Activated CD8-positive, alpha-beta memory T cell treated with anti-CD3 and anti-CD28 coated beads, Interleukin-2, amount 10 ng/mL, durations not matched to agents 7 days and 5 days (primary cell): ENCODE results near the gene SLC38A11. TPM values are rescaled to one million over a fixed set of nuclear protein-coding genes. Genes with fewer than 3 reads are reported as not detected.

ENCODE experiments used
- ATAC-seq: fragments of 150-1000 bp; cut with Tn5 transposase; one replicate; pipeline ENCODE4 v1.10.0; 2021; ENCODE audit warnings: moderate library complexity
- CTCF ChIA-PET: fragments of 350-600 bp; sonication (Branson Sonifier 250); formaldehyde crosslinking; loops from one replicate; lab custom pipeline; 2021; ENCODE audit warnings: antibody characterized with exemption; lab: Charles Lee
- DNase-seq: peaks from one replicate; pipeline ENCODE4 v3.0.0-alpha.2; 2020
- H3K27ac Mint-ChIP-seq: one replicate; pipeline ENCODE4 v1.8.0; 2021; ENCODE audit warnings: mild to moderate bottlenecking, mixed read lengths
- H3K27me3 Mint-ChIP-seq: one replicate; pipeline ENCODE4 v1.8.0; 2021; ENCODE audit warnings: mixed read lengths
- H3K36me3 Mint-ChIP-seq: one replicate; pipeline ENCODE4 v1.8.0; 2021; ENCODE audit warnings: mild to moderate bottlenecking, mixed read lengths
- H3K4me1 Mint-ChIP-seq: one replicate; pipeline ENCODE4 v1.8.0; 2021; ENCODE audit warnings: mixed read lengths
- H3K4me3 Mint-ChIP-seq: one replicate; pipeline ENCODE4 v1.8.0; 2021; ENCODE audit warnings: mild to moderate bottlenecking, moderate library complexity, mixed read lengths
- H3K9me3 Mint-ChIP-seq: one replicate; pipeline ENCODE4 v1.8.0; 2022; ENCODE audit warnings: low read depth, mixed read lengths
- total RNA-seq, 2 experiments: library from RNA; stranded (reverse); gene quantifications; one replicate each; pipeline ENCODE4 v1.2.3, GENCODE V29; 2021

SLC38A11 gene
- total RNA-seq, 2 experiments from 2014 or later = not detected

DNA sequence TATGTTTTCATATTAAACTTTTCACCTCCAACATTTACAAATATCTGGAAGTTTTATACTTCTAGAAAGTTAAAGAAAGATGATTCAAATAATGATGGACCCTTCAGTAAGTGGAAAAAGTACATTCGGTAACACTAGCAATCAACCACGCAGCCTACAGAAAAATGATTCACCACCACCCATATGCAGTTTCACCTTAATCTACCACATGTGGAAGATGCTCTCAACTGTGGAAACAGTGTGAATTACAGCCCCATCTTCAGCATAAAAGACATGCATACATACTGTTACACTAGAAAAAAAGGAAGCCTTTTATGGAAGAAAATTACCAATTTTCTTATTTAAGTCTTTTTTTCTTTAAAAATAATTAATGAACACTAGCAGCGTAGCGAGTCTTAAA lies 1.1 kb downstream of the SLC38A11 start:
- CTCF ChIA-PET = no interaction called here
- Mint-ChIP-seq H3K27me3 (peaks cover 15% of the 10 kb centered on the region), H3K4me1 (no peaks in the 10 kb centered on the region), H3K36me3 (no peaks in the 10 kb centered on the region), H3K4me3 (no peak overlapping the region), H3K9me3 (no peaks in the 10 kb centered on the region), H3K27ac (no peak overlapping the region)
- no peak for ATAC-seq
- no peak for DNase-seq

DNA sequence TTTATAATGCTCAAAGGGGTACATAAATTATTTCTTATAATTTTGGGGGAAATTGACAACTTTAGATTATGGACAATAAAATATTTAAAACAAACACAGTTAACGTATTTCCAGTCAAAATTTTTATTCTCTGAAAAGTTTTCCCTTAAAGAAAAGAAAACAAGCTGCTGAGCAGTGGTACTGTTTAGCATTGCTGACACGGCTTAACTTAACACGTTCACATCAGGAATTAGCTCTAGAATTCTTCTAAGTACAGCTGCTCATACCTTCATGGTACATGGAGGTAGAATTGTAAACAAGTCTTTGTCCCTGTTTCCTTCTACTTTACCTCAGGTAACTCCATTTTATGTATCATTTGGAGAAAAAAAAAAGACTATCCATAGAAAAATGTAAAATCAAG lies 2.0 kb downstream of the SLC38A11 start:
- Mint-ChIP-seq H3K4me1 (no peaks in the 10 kb centered on the region), H3K27me3 (peaks cover 15% of the 10 kb centered on the region), H3K9me3 (no peaks in the 10 kb centered on the region), H3K4me3 (no peak overlapping the region), H3K27ac (no peak overlapping the region), H3K36me3 (no peaks in the 10 kb centered on the region)
- ATAC-seq (no peak), DNase-seq (no peak)
- CTCF ChIA-PET = interaction anchor here (0.6 kb wide), 1 partner anchor 9 kb away, joined by 3 read pairs; no protein-coding TSS in a partner anchor

DNA sequence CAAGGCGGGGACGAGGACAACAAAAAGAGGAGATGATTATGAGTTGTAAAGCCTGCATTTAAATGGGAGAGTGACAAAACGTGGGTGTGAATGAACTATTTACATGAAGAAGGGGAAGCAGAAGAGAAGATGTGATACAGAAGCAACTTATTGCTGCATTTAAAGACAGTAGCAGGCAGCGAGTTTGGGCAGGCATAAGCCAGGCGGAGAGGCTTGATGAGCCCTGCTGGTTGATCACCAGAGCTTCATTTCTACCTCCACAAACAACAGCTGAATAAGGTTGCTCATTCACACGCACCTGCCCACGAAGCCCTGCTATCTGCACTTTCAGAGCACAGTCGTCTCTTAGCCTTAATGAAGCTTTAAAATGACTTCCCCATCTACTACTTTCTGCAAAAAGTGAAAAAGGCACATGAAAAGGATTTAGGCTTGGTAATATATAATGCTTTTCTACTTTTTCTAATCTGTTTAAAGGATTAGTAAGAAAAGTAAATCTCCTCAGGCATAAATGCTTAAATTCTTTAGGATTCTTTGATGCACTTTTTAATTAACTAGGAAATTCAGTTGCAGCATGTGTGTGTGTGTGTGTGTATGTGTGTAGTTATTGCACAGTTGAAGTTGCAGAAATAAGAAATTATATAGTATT lies 3.1 kb downstream of the SLC38A11 start:
- no peaks in the 10 kb centered on the region for H3K36me3 Mint-ChIP-seq
- peaks cover 15% of the 10 kb centered on the region for H3K27me3 Mint-ChIP-seq
- no peaks in the 10 kb centered on the region for H3K9me3 Mint-ChIP-seq
- no peak overlapping the region for H3K4me3 Mint-ChIP-seq
- DNase-seq = no peak
- CTCF ChIA-PET = no interaction called here
- no peak for ATAC-seq
- no peak overlapping the region for H3K27ac Mint-ChIP-seq
- no peaks in the 10 kb centered on the region for H3K4me1 Mint-ChIP-seq

DNA sequence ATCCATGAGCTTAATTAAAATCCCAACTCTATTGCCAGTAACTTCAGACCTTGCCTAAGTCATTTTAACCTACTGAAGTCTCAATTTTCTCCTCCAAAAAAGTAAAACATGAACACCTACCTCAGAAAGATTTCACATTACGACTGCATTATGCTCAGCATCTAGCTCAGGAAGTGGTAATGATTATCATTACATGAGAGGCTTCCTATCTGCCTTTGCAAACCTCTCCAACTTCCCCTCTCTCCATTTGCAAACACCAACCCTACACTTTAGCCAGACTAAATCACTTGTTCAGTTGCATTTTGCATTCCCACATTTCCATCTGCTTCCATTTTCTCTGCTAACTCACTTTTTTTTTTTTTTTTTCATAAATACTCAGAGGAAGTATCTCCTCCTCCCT lies 6.8 kb downstream of the SLC38A11 start:
- peaks cover 3% of the 10 kb centered on the region for H3K9me3 Mint-ChIP-seq
- no peak for ATAC-seq
- no peak overlapping the region for H3K4me3 Mint-ChIP-seq
- no peak for DNase-seq
- H3K36me3 Mint-ChIP-seq = no peaks in the 10 kb centered on the region
- H3K27me3 Mint-ChIP-seq = peaks cover 3% of the 10 kb centered on the region
- H3K27ac Mint-ChIP-seq = no peak overlapping the region
- H3K4me1 Mint-ChIP-seq = no peaks in the 10 kb centered on the region
- CTCF ChIA-PET = interaction anchor here (0.7 kb wide), 1 partner anchor 268 kb away, joined by 3 read pairs; no protein-coding TSS in a partner anchor

DNA sequence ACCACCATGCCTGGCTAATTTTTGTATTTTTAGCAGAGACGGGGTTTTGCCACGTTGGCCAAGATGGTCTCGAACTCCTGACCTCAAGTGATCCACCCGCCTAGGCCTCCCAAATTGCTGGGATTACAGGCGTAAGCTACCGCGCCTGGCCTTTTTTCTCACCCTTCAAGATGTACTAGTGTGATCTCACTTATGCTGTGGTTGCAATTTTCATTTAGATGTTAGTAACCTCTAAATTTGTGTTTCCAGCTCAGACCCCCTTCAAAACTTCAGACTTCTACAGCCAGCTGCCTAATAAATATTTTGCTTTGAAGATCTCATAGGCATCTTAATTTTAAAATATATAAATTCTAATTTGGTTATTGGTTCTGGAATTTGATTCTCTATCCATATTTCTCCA lies 8.0 kb downstream of the SLC38A11 start:
- CTCF ChIA-PET = no interaction called here
- no peak overlapping the region for H3K4me3 Mint-ChIP-seq

DNA sequence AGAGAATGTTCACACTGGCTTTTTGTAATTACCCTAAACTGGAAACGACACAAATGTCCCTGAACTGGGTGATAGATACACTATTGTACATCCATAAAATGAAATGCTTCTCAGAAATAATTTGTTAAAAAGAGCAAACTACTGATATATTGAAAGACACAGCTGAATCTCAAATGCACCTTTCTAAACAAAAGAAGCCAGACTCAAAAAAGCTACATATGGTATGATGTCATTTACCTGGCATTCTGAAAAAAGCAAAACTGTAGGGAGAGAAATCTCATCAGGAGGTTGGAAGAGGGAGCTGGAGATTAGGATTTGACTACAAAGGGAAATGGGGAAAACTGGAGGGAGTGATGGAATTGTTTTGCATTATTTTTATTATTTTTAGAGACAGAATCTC lies 12.0 kb downstream of the SLC38A11 start:
- no peak overlapping the region for H3K4me3 Mint-ChIP-seq
- CTCF ChIA-PET = no interaction called here
- no peaks in the 10 kb centered on the region for H3K27me3 Mint-ChIP-seq
- peaks cover 3% of the 10 kb centered on the region for H3K9me3 Mint-ChIP-seq
- ATAC-seq = no peak
- DNase-seq = no peak
- H3K27ac Mint-ChIP-seq = no peak overlapping the region
- H3K4me1 Mint-ChIP-seq = no peaks in the 10 kb centered on the region
- H3K36me3 Mint-ChIP-seq = no peaks in the 10 kb centered on the region

More for the DNA sequence above, 8.0 kb downstream of the SLC38A11 start:
- Mint-ChIP-seq H3K36me3 (no peaks in the 10 kb centered on the region), H3K4me1 (no peaks in the 10 kb centered on the region), H3K27ac (no peak overlapping the region), H3K27me3 (no peaks in the 10 kb centered on the region), H3K9me3 (peaks cover 3% of the 10 kb centered on the region)
- DNase-seq = no peak
- no peak for ATAC-seq

DNA sequence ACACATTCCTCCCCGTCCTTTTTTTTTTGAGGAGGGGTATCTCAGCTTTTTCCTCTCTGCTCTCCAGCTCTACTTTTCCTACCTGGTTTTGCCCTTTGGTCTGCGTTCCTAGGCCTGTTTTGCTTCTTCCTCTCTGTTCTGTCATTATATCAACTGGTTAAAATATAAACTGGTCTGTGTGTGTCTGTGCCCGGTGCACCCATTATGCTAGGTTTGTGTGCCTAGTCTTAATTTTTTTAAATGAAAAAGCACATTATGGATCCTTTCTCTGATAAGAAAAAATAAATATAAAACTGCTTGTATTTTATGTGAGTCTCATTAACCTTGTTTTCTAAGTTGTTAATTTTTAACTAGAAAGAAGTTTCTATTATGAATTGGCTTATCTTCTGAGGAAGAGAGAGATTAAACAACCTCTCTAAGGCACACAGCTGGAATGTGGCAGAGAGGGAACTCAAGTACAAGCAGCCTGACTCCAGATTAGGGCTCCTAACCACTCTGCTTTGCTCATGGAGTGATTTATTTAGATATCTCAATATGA lies 17.4 kb downstream of the SLC38A11 start:
- H3K27me3 Mint-ChIP-seq = peaks cover 3% of the 10 kb centered on the region
- H3K36me3 Mint-ChIP-seq = no peaks in the 10 kb centered on the region
- no peak overlapping the region for H3K27ac Mint-ChIP-seq
- H3K4me1 Mint-ChIP-seq = no peaks in the 10 kb centered on the region
- DNase-seq (no peak), ATAC-seq (no peak)
- CTCF ChIA-PET = no interaction called here
- no peaks in the 10 kb centered on the region for H3K9me3 Mint-ChIP-seq
- H3K4me3 Mint-ChIP-seq = no peak overlapping the region

DNA sequence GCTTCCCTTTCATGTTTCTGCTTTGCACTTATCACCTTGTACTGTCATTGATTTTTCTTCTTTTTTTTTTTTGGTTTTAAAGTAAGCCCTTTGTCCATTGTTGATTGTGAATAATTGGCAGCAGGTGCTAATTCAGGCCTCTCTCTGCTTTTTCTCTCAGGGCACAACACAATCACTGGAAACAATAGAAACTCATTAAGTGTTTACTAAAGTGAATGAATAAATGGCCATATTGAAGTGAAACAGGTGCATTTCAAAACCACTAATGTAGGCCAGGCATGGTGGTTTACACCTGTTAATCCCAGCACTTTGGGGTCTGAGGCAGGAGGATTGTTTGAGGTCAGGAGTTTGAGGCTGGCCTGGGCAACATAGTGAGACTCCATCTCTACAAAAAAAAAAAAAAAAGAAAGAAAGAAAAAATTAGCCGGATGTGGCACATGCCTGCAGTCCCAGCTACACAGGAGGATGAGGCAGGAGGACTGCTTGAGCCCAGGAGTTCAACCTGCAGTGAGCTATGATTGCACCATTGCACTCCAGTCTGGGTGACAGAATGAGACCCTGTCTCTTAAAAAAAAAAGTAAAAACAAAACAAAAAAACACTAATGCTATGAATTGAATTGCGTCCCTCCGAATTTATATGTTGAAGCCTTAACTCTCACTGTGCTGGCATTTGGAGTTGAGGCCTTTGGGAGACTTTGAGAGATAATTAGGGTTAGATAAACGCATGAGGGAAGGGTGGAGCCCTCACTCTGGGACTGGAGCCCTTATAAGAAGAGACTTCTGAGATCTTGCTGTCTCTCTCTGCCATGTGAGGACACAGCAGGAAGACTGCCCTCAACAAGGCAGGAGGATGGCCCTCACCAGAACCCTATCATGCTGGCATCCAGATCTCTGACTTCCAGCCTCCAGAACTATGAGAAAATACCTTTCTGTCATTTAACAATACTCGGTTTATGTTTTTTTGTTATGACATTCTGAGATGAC lies 19.9 kb downstream of the SLC38A11 start:
- no peaks in the 10 kb centered on the region for H3K36me3 Mint-ChIP-seq
- CTCF ChIA-PET = no interaction called here
- ATAC-seq = no peak

DNA sequence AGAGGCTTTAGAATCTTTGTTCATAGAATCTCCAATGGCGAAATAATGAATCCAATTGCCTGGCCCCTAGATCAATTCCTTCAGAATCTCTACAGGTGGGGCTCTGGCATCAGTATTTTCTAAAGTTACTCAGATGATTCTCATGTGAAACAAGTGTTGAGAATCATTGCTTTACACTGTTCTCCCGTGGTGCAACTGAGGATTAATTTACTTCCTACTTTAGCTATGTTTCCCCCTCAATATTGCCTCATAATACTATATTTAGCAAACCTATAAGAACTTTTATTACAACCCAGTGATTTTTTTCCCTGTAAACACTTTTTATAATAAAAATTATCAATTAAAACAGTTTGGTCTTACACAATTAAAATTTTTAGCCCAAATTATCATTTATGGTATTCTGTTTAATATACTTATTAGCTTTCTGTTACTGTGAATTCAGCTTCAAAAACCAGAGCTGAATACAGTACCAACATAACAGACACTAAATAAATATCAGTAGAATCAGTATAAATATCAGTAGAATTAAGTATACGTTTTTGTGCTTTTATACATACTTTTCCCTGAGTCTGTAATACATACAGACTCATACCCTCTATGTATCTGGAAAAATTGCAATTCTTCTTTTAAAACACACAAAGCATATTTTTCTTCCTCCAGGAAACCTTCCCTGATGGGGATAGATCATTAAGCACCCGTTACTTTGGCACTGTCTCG lies 20.8 kb downstream of the SLC38A11 start:
- Mint-ChIP-seq H3K4me1 (no peaks in the 10 kb centered on the region), H3K4me3 (no peak overlapping the region), H3K9me3 (no peaks in the 10 kb centered on the region), H3K27me3 (peaks cover 3% of the 10 kb centered on the region), H3K36me3 (no peaks in the 10 kb centered on the region), H3K27ac (no peak overlapping the region)
- DNase-seq (no peak), ATAC-seq (no peak)
- CTCF ChIA-PET = no interaction called here

More for the DNA sequence above, 19.9 kb downstream of the SLC38A11 start:
- H3K4me3 Mint-ChIP-seq = no peak overlapping the region
- DNase-seq = no peak
- H3K4me1 Mint-ChIP-seq = no peaks in the 10 kb centered on the region
- peaks cover 3% of the 10 kb centered on the region for H3K27me3 Mint-ChIP-seq
- no peaks in the 10 kb centered on the region for H3K9me3 Mint-ChIP-seq
- no peak overlapping the region for H3K27ac Mint-ChIP-seq

DNA sequence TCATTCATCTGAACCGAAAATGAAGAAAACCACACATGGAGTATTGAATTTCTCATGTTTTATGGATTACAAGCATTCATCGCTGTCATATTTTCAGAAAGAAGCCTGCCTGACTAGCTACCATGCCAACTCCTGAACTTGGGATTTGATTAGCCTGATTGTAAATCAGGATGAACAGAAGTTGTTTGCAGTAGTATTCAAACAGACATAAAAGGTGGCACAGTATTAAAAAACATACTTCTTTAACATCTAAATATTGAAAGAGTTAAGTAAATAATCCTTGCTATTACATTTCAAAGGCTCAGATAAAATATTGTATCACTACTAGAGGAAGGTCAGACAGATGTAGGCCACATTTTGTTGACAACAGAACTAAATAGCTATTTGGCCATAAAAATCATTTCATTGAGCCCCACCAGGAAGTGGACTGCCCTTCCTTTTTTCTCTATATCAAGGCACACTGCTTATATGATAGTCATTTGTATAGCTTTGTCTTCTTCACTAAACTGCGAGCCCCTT lies 21.6 kb downstream of the SLC38A11 start:
- no peaks in the 10 kb centered on the region for H3K4me1 Mint-ChIP-seq
- DNase-seq = no peak
- H3K27me3 Mint-ChIP-seq = peaks cover 3% of the 10 kb centered on the region

DNA sequence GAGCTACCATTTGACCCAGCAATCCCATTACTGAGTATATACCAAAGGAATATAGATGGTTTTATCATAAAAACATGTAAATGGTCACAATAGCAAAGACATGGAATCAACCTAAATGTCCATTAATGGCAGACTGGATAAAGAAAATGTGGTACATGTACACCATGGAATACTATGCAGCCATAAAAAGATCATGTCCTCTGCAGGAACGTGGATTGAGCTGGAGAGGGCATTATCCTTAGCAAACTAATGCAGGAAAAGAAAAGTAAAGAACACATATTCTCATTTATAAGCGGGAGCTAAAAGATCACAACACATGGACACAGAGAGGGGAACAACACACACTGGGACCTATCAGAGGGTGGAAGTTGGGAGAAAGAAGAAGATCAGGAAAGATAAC lies 22.9 kb downstream of the SLC38A11 start:
- no peak overlapping the region for H3K4me3 Mint-ChIP-seq
- no peak for DNase-seq
- H3K9me3 Mint-ChIP-seq = no peaks in the 10 kb centered on the region
- no peaks in the 10 kb centered on the region for H3K36me3 Mint-ChIP-seq
- H3K27ac Mint-ChIP-seq = no peak overlapping the region
- no peaks in the 10 kb centered on the region for H3K27me3 Mint-ChIP-seq
- CTCF ChIA-PET = no interaction called here
- no peak for ATAC-seq
- no peaks in the 10 kb centered on the region for H3K4me1 Mint-ChIP-seq

More for the DNA sequence above, 21.6 kb downstream of the SLC38A11 start:
- no peaks in the 10 kb centered on the region for H3K36me3 Mint-ChIP-seq
- ATAC-seq = no peak
- H3K27ac Mint-ChIP-seq = no peak overlapping the region
- no peak overlapping the region for H3K4me3 Mint-ChIP-seq
- no peaks in the 10 kb centered on the region for H3K9me3 Mint-ChIP-seq
- CTCF ChIA-PET = no interaction called here

DNA sequence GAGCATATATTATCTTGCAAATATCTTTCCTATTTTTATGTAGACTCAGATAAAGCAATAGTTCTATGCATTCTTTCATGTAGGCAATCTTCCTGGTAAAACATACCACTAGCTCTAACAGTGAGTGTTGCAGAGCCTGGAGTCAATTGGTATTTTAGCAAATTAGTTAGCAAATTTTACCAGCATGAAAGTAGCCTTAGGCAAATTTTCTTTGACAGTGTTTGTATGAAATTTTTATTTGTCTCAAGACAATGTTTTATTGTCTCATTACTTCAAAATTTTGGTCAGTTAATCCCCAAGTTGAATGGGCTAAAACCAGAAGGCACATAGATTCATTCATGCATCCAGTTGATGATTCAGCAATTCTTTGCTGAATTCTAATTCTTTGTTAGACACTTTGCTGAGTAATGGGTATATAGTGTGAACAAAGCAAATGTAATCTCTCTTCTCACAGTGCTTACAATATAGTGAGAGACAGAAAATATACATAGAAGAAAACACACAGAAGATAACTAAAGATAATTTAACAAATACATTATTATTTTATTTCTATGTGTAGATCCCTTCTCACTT lies 27.1 kb downstream of the SLC38A11 start:
- H3K4me1 Mint-ChIP-seq = no peaks in the 10 kb centered on the region
- H3K4me3 Mint-ChIP-seq = no peak overlapping the region
- CTCF ChIA-PET = no interaction called here
- H3K36me3 Mint-ChIP-seq = no peaks in the 10 kb centered on the region
- DNase-seq (no peak), ATAC-seq (no peak)
- H3K27ac Mint-ChIP-seq = no peak overlapping the region
- H3K27me3 Mint-ChIP-seq = no peaks in the 10 kb centered on the region
- no peaks in the 10 kb centered on the region for H3K9me3 Mint-ChIP-seq

DNA sequence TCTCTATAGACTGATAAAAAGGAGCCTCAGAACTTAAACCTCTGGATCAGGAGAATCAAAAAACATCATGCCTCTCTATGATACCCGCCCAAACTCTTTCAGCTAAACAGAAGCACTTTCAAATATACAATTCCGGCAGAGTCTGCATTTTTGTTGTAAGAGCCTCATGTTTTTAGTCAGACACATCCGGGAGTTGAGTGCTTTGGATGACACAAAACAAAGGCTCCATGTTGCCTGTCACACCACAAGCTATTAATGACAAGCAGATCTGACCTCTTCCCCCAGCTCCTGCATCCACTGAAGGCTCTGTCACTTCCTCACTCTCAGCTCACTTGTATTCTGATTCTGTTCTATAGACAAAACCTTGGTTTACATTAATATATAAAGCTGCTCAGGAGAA lies 33.2 kb downstream of the SLC38A11 start:
- ATAC-seq (no peak), DNase-seq (no peak)
- no peaks in the 10 kb centered on the region for H3K9me3 Mint-ChIP-seq
- H3K4me1 Mint-ChIP-seq = peaks cover 2% of the 10 kb centered on the region
- no peaks in the 10 kb centered on the region for H3K27me3 Mint-ChIP-seq
- no peak overlapping the region for H3K27ac Mint-ChIP-seq
- H3K36me3 Mint-ChIP-seq = no peaks in the 10 kb centered on the region
- H3K4me3 Mint-ChIP-seq = no peak overlapping the region
- CTCF ChIA-PET = no interaction called here
